ENCODE data around the gene RYR3.

RYR3 gene

DNA sequence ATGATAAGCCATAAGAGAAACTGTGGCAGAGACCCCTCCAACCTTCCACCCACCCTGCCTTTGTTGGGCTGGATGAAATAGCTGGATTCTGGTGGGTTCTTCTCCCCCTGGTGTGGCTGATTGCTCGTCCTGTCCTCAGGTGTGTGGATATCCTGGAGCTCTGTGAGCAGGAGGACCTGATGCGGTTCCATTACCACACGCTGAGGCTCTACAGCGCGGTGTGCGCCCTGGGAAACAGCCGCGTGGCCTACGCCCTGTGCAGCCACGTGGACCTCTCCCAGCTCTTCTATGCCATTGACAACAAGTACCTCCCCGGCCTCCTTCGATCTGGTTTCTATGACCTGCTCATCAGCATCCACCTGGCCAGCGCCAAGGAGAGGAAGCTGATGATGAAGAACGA lies 351.2 kb downstream of the RYR3 start:
- no peak for DNase-seq

DNA sequence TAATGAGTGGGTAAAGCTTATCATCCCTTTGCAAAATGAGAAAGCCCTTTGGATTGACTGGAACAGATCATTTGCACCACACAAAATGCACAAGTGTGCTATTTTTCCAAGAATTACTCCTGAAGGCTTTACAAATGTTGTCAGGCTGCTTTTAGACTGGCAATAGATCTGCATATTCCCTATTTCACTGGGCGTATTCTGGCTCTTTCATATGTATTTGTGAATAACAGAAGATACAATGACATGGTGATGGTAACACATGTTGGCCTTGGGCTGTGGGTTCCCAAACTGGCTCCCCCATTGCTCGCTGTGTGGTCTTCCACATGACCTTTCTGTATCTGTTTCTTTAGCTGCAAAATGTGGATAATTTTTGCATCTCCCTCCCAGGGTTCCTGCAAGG lies 354.2 kb downstream of the RYR3 start:
- no peak for DNase-seq

DNA sequence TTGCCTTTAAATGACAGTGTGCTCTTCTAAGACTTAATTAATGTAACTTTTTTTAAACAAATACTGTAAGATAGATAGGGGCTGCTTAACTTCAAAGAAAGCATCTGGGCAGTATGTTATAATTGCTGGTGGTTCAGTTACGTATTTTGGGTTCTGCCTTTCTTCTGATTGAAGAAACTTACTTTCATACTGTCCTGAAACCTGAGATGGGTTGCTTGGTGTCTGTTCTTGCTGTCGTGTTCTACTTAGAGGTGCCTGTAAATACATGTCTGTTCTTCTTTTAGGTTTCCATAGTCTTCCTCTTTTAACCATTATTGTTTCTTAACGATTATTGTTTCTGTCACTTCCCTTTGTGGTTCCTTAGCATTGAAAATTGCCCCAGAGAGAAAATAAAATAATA lies 359.8 kb downstream of the RYR3 start:
- DNase-seq, result no peak

DNA sequence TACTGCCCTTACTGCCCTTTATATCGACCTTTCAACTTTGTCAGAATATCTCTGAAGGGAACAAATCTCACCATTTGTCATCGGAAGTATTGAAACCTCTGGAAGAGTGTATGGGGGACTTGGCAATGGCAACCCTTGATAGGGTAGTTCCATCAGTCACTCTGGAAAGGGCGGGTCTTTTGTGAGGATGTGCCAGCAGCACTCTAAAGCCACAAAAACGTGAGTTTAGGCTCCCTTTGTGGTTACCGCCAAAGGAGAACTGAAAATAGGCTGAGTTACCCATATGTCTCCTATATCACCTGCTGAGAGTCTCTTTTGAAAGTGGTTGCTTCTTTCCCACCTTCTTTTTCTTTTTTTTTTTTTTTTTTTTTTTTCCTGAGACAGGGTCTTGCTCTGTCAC lies 360.7 kb downstream of the RYR3 start:
- no peak for DNase-seq

DNA sequence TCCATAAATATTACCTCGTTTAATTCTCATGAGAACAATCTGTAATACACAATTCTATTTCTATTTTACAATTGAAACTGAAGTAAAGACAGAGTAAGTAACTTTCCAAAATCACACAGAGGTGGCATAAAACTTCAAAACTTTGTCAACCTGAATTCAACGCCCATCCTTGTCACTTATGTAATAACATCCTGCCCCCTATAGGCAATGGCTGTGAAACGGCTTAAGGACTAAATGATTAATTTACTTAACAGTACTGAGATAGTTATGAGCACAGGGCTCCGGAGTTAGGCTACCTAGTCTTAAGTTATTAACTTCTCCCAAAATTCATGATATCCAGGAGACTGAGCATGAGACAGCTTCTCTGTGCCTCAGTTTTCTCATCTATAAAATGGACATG lies 364.5 kb downstream of the RYR3 start:
- no peak for DNase-seq

DNA sequence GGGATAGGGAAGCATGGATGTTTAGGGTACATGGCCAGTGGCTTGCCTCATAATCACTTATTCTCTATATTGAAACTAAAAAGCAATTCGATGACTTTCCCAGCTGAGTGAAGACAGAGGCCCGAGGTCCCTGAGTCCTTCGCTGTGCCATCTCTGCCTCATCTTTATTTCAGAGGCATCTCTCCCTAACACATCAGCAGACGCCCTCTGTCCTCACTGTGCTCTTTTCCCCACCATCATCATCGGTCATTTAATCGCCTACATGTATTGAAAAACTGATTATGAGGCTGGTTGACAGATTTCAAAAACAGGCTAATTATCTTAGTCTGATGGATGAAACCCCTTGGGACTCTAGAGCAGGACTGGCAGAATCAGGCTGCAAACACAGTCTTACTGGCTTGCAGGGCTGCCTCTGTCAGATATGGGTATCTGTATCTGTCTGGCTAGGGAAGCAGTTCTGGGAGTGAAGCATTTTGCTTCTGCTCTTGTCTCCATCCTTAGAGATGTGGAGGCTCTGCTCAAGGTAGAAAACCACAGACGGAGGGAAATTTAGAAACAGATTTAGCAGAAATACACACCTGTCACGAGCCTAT lies 366.6 kb downstream of the RYR3 start:
- DNase-seq, result no peak

DNA sequence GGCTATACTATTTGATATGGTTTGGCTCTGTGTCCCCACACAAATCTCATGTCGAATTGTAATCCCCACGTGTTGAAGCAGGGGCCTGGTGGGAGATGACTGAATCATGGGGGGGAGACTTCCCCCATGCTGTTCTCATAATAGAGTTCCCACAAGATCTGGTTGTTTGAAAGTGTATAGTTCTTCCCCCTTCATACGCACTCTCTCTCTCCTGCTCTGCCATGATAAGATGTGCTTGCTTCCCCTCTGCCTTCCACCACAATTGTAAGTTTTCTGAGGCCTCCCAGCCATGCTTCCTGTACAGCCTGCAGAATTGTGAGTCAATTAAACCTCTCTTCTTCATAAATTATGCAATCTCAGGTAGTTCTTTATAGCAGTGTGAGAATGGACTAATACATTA lies 367.4 kb downstream of the RYR3 start:
- no peak for DNase-seq

DNA sequence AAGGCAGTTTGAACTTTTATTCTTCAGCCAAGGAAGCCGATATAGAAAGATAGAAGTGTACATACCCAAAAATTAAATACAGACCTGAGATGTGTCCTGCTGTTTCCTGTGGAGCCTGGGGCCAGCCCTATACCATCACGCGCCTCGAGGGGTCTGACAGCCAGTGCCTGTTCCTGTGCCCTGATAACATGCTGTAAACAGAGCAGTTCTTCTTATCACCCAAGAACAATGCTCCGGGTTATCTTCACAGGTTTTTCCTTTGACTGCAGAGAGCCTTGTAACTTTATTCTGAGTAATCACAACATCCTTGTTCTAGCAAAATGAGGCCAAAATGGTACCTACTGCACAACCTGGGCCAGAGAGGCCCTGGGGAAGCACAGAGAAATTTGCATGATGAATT lies 367.8 kb downstream of the RYR3 start:
- no peak for DNase-seq

DNA sequence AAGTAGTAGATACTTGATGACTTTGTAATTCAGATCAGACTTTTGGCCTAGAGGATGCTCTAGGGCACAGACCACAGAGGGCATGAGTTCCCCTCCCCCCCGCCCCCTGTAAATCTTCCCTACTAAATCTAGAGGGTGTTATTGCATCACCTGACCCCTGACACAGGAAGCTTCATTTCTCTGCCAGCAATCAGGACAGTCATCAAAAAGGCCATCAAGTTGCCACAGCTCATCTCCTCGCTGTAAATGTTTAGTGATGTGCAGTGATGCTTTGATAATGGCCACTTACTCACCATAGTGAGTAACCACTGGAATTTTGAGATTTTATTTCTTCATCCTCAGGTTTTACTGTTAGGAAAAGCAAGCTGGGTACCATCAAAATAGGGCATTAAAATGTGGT lies 368.3 kb downstream of the RYR3 start:
- DNase-seq, result no peak

DNA sequence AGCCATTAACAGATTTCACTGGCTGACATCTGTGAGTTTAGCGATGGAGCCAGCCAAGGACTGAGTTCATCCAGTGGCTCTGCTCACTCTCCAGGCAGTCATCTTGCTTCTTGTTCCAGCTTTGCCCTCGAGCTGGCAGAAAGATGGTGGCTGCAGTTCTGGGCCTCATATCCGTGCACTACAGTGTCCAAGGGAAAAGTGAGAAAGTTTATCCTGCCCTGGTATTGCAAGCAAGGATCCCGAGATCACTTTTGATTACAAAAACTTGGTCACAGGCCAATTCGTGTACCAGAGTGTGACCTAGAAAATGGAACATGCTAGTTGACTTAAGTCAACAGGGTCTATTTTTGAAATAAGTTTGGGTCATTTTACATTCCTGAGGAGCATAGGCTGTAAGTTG lies 369.6 kb downstream of the RYR3 start:
- DNase-seq, result no peak

DNA sequence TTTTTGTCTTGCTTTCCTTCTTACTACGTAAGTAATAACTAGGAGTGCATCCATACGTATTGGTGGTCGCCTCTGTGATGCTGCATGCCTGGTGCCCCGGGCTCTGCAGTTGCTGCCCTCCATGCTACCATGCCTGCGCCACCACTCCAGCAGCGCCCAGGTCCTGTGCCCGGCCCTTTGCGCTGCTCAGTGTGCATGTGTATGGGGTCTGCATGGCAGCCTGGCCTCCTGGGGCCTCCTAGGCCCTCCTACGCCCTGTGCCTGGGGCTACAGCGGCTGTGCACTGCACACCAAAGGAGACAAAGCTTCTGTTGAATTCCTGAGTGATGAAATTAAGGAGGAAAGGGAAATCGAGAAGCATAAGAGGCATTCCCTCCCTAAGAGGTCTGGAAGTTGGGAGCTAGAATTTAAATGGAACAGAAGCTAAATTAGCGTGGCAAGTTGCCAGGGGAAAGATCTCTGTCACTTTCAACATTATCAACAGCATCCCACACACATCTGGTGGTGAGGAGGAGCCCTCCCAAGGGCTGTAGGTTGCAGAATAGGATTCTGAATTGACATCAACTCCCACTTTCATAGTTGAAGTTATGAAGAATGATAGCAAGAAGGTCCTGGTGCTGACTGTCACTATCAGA lies 382.5 kb downstream of the RYR3 start:
- DNase-seq, result no peak

DNA sequence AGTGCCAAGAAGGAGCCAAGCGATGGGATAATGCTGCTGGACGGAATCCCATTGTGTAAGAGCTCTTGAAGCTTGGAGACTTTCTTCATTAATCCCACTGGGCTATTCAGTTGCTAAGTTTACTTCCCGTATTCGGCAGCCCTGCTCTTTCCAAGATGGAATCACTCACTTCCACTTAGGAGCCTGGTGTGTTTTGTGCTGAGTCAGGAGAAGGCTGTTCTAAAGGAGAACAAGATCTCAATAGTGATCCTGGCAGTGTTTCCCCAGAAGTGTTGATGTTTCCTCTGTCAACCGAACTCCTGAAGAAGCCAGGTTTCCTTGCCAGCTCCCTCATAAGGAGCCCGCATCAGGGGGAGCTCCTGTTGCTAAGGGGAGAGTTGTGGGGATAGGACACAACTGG lies 387.4 kb downstream of the RYR3 start:
- no peak for DNase-seq

DNA sequence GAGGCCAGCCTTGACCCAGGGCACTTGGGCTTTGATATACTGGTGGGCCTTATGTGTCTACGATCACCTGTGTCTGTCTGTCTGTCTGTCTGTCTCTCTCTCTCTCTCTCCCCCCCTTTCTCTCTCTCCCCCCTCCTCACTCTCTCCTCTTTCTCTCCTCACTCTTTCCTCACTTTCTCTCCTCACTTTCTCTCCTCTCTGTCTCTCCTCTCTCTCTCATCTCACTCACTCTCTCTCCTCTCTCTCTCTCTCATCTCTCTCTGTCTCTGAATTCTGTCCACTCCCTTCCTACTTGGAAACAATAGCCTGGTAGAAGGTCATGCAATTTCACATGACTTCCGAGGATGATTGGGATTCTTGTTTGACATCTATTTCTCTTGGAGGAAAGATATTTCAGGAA lies 388.4 kb downstream of the RYR3 start:
- no peak for DNase-seq

DNA sequence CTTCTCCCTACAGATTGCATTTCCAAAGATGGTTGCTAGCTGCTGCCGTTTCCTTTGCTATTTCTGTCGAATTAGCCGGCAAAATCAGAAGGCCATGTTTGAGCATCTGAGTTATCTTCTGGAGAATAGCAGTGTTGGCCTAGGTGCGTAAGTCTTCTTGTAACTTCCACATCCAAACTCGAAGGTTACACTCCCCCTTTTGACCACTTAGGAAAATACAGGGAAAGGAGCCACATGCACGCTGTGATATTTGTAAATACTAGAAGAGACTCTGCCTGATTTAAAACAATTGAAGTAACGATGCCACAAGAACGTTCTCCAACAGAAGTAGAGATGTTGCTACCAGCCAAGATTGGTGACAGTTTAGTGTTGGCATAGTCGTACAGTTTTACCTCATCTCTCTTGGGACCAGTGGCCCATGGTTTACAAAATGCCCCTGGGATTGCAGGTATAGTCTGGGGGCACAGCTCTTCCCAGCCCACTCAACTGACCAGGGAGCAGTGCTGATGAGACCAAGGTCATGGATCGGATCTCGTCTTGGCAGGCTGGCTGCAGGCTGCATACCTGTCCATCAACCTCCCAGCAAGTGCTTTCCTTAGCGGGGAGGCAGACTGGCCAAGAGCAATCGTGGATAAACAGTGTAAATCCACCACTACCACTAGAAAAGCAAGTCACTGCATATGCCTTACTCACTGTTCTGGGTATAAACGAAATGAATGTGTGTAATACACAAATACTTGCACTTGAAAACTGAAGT lies 389.1 kb downstream of the RYR3 start:
- no peak for DNase-seq

DNA sequence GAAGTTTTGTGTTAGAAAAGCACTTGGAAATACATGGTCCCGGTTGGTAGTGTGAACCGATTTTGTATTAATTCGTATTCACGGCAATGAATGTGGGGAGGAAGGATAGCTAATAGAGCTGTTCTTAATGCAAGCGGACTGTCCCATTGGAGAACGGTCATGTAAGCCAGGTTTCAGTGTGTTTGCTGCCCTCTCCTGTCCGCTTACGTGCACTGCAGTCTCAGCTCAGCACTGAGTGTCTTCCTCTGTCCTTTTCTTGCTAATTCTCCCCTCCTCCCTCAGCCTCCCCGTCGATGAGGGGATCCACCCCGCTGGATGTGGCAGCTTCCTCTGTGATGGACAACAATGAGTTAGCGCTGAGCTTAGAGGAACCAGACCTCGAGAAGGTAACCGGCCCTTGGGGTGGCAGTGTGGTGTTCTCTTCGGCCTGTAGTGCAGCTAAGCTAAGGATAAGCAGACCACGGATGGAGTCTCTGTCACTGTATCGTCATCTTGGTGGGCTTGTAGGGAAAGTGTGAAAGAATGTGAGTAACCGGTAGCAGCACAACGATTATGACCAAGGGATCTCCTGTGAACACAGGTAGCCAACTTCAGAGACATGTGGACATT lies 390.0 kb downstream of the RYR3 start:
- peak; percentile 76 for DNase-seq

DNA sequence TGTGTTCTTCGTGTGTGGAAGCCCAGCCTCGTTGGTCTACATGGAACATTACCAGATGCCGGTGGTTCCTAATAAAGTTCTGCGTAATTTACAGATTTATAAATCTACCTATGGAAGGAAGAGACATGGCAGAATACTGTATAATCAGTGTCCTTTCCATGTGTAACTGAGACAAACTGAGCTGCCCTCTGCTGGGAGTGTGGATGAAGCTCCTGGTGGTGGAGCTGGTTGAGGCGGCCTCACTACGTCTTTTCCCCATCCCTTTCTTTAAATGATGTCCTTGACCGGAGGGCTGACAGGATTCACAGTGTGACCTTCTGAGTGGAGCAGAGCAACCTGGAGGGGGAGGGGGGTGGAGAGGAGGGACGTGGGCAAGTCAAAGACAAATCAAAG lies 390.5 kb downstream of the RYR3 start:
- no peak for DNase-seq

DNA sequence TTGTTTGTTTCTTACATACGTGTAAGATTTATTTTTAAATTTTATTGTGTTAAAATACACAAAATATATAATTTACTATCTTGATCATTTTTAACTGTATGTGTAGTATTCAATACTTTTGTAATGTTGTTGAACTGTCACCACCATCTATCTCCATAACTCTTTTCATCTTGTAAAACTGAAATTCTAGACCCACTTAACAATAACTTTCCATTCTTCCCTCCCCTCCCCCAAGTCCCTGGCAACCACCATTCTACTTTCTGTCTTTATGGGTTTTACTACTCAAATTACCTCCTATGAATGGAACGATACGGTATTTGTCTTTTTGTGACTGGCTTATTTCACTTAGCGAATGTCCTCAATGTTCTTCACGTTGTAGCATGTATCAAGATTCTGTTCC lies 395.4 kb downstream of the RYR3 start:
- DNase-seq, result no peak

DNA sequence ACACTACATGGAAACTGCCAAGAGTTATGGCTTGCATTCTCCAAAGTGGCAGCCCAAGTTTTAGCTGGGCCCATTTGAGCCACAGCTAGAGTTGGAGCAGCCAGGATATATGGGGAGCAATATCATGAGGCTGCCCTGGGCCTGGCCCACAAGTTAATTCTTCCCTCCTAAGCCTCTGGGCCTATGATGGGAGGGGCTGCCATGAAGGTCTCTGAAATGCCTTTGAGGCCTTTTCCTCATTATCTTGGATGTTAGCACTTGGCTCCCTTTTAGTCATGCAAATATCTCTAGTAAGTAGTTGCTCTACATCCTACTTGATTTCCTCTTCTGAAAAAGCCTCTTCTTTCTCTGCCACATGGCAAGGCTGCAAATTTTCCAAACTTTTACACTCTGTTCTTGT lies 400.0 kb downstream of the RYR3 start:
- DNase-seq, result no peak

DNA sequence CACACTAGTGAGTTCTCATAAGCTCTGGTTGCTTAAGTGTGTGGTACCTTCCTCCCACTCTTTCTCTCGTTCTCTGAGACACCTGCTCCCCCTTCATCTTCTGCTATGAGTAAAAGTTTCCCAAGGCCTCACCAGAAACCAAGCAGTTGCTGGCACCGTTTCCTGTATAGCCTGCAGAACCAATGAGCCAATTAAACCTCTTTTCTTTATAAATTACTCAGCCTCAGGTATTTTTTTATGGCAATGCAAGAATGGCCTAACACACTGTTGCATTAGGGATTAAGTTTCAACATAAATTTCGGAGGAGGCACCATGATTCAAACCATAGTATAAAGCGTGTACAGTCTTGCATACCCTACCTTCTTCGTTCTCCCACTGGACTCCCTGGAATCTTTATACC lies 405.3 kb downstream of the RYR3 start:
- peak; percentile 34 for DNase-seq

DNA sequence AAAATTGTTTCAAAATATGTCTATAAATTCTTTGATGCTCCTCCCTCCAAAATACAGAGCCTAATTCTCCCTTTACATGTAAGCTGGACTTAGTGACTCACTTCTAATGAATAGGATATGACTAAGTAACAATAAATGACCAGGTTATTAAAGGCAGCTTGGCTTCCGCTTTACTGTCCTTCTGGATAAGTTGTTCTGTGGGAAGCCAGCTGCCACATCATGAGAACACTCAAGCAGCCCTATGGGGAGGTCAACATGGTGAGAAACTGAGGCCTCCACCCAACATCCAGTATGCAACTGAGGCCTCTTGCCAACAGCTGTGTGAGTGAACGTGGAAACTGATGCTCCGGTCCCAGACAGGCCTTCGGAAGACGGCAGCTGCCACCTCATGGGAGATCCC lies 410.2 kb downstream of the RYR3 start:
- no peak for DNase-seq

DNA sequence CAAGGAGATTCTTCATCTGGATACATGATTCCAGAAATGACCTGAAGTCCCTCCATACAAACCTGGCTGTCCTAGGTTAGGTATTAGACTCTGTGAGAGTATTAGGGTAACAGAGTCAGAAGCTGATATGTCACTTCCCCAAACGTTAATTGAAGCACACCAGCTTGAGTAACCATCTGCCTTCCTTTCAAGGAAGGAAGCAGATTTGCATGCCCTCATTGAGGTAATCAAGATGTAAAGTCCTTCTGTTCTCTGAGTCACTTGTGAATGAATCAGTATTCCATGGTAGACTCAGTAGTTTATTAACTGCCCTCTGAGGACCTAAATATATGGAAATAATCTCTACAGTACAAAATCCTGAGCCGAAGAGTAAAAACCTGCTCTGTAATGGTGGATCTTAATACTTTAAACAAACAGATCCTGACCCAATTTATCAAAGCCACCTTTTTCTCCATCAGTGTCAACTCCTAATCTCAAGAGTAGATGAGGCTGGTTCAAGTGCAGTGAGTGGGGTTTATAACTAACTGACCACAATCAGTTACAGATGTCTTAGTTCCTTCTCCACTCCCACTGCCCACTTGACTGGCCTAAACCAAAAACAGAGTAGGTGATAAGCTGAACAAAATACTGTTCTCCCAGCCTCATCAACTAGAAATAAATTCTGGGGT lies 411.4 kb downstream of the RYR3 start:
- no peak for DNase-seq

DNA sequence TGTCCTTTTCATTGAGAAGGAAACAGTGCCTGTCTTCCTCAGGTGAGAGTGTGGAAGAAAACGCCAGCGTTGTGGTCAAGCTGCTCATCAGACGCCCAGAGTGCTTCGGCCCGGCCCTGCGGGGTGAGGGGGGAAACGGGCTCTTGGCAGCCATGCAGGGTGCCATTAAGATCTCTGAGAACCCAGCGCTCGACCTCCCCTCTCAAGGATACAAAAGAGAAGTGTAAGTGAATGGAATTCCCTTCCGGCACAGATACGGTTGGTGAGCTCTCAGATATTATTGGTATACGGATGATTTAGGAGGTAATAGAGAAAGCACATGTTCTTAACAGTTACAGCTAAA lies 411.9 kb downstream of the RYR3 start:
- no peak for DNase-seq

DNA sequence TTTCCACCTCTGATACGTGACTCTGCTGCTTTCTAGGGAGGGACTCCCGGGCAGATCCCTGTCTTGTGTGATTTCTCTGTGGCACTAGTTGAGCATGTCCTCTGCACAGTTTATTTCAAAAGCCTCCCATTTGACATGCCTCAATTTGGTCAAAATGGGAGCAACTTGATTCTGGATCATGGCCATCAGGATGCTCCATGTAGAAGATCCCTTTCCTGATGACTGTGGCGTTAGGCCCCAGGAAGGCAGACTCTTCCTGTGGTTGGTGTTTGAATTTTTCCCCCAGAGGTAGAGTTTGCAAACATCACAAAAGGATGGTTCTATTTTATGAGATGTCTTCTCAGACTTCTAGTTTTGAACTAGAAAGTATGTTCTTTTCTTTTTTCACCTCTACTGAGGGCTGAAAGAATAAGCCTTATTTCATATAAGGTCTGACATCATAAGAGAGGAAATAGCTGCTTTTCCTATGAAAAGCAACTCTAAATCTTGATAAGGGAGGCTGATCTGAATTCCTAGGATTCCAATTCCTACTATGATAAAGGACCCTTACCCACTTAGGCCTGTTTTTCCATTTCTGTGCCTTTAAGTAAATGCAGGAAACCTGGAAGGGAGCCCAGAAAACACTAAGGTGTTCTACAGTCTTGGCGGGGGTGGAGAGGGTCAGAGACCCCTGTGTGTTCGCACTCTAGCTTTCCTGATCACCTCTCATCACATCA lies 413.7 kb downstream of the RYR3 start:
- DNase-seq, result no peak

Measured in stimulated activated CD8-positive, alpha-beta memory T cell treated with anti-CD3 and anti-CD28 coated beads, Interleukin-4, amount 100 ng/mL, for 48 hours (primary cell).